ENCODE data around the gene MRPS18B.

GRCh38 chr6:30655743-30656094 is 38.1 kb downstream of the MRPS18B start:
- TF ChIP-seq CTCF (IDR thresholded peaks at IDR 0.05) (no peak), POLR2AphosphoS5 (IDR thresholded peaks at IDR 0.05) (no peak), POLR2A (IDR thresholded peaks at IDR 0.05) (no peak)

Measured in upper lobe of left lung (tissue), 4 donors.